NB4 (cell line): Measurements from ENCODE around the gene DCBLD2.

Experiments used
- DNase-seq: peaks from one replicate; pipeline ENCODE4 v3.0.0; 2010; ENCODE audit warnings: low read depth
- H3K4me3 ChIP-seq: one replicate; pipeline ENCODE4 v1.5.1; 2011; ENCODE audit warnings: mild to moderate bottlenecking, low read depth, low read length, moderate library complexity
- CTCF ChIP-seq: IDR thresholded peaks from one replicate; pipeline ENCODE4 v1.5.1; 2012; ENCODE audit warnings: low read depth, low read length
- MAX ChIP-seq: IDR thresholded peaks from 2 replicates; pipeline ENCODE4 v1.6.1; 2011; ENCODE audit warnings: low read depth, low read length
- MYC ChIP-seq: IDR thresholded peaks from 2 replicates; pipeline ENCODE4 v1.6.1; 2011; ENCODE audit warnings: low read depth, low read length
- POLR2A ChIP-seq: IDR thresholded peaks from 2 replicates; pipeline ENCODE4 v1.6.1; 2011; ENCODE audit warnings: mild to moderate bottlenecking; ENCODE audit not compliant: insufficient read length; ENCODE audit errors: extremely low read depth

Gene DCBLD2

GRCh38 chr3:98920166-98920565 is 18.7 kb upstream of the DCBLD2 start:
- DNase-seq = no peak
- no peak overlapping the region for H3K4me3 ChIP-seq
- TF ChIP-seq MYC = no peak
- no peak for TF ChIP-seq POLR2A
- TF ChIP-seq CTCF = no peak
- no peak for TF ChIP-seq MAX

GRCh38 chr3:98918586-98918985 is 17.1 kb upstream of the DCBLD2 start:
- TF ChIP-seq MAX (no peak), MYC (no peak), POLR2A (no peak), CTCF (no peak)
- DNase-seq = no peak
- H3K4me3 ChIP-seq = no peak overlapping the region

- no peak for TF ChIP-seq CTCF
- no peak for TF ChIP-seq POLR2A
- no peak for TF ChIP-seq MAX
- TF ChIP-seq MYC = no peak
- no peak overlapping the region for H3K4me3 ChIP-seq
- DNase-seq = no peak
These were observed 16.1 kb upstream of the DCBLD2 start for GRCh38 chr3:98917608-98918007.

GRCh38 chr3:98914210-98915080 is 12.9 kb upstream of the DCBLD2 start:
- DNase-seq = no peak
- no peak overlapping the region for H3K4me3 ChIP-seq
- no peak for TF ChIP-seq CTCF

- DNase-seq = no peak
- no peak overlapping the region for H3K4me3 ChIP-seq
- no peak for TF ChIP-seq POLR2A
- TF ChIP-seq MAX = no peak
- TF ChIP-seq CTCF = no peak
- no peak for TF ChIP-seq MYC
These were observed 11.0 kb upstream of the DCBLD2 start for GRCh38 chr3:98912448-98912847.
